Endodermal cell (in vitro differentiated cells): ENCODE results near the gene HBE1. TPM values are rescaled to one million over a fixed set of nuclear protein-coding genes. Genes with fewer than 3 reads are reported as not detected.

ENCODE experiments used
- DNase-seq: peaks from one replicate; pipeline ENCODE4 v3.0.0-alpha.2; 2017
- H3K27ac ChIP-seq: 2 replicates; pipeline ENCODE4 v1.5.1; 2013; ENCODE audit warnings: mild to moderate bottlenecking, low read depth, low read length, moderate library complexity
- H3K27me3 ChIP-seq: 2 replicates; pipeline ENCODE4 v1.6.1; 2013; ENCODE audit warnings: mild to moderate bottlenecking, low read length, moderate library complexity; ENCODE audit not compliant: insufficient read depth, control insufficient read depth, poor library complexity, severe bottlenecking
- H3K36me3 ChIP-seq: 2 replicates; pipeline ENCODE4 v1.7.0; 2013; ENCODE audit warnings: mild to moderate bottlenecking, low read length, moderate library complexity; ENCODE audit not compliant: control insufficient read depth, insufficient read depth
- H3K4me1 ChIP-seq: one replicate; pipeline ENCODE4 v1.7.0; 2013; ENCODE audit warnings: low read length; ENCODE audit not compliant: control insufficient read depth, insufficient read depth
- H3K4me3 ChIP-seq: 2 replicates; pipeline ENCODE4 v1.5.1; 2013; ENCODE audit warnings: mild to moderate bottlenecking, low read length, moderate library complexity
- H3K9ac ChIP-seq: 2 replicates; pipeline ENCODE4 v1.6.1; 2013; ENCODE audit warnings: mild to moderate bottlenecking, low read length, moderate library complexity; ENCODE audit not compliant: poor library complexity, severe bottlenecking; ENCODE audit errors: extremely low read depth
- H3K9me3 ChIP-seq: 2 replicates; pipeline ENCODE4 v1.6.1; 2013; ENCODE audit warnings: mild to moderate bottlenecking, low read length, moderate library complexity; ENCODE audit not compliant: control insufficient read depth
- H3K27ac Mint-ChIP-seq: 2 replicates; pipeline ENCODE4 v1.8.0; 2020; ENCODE audit warnings: mixed read lengths
- H3K27me3 Mint-ChIP-seq: 2 replicates; pipeline ENCODE4 v1.8.0; 2021; ENCODE audit warnings: mild to moderate bottlenecking, mixed read lengths; ENCODE audit not compliant: insufficient read depth
- H3K36me3 Mint-ChIP-seq: 2 replicates; pipeline ENCODE4 v1.8.0; 2020; ENCODE audit warnings: low read depth, mixed read lengths
- H3K4me1 Mint-ChIP-seq: 2 replicates; pipeline ENCODE4 v1.8.0; 2020; ENCODE audit warnings: mixed read lengths
- H3K4me3 Mint-ChIP-seq: 2 replicates; pipeline ENCODE4 v1.8.0; 2020; ENCODE audit warnings: mild to moderate bottlenecking, moderate library complexity, mixed read lengths
- H3K9me3 Mint-ChIP-seq: 2 replicates; pipeline ENCODE4 v1.8.0; 2020; ENCODE audit warnings: mild to moderate bottlenecking, mixed read lengths
- CTCF ChIP-seq: fragments of 200-600 bp; sonication (generic); conservative IDR thresholded peaks from 2 replicates; pipeline ENCODE4 v1.5.0; 2021; ENCODE audit warnings: antibody characterized with exemption, mild to moderate bottlenecking
- WGBS, 2 experiments: methylation state at CpG; one replicate each; pipeline versions ENCODE4 v1.1.5 to v1.1.7; 2013; ENCODE audit warnings: missing lambda C conversion rate in 2 of 2, mixed read lengths in 1 of 2; ENCODE audit not compliant: insufficient coverage in 1 of 2, insufficient read length in 1 of 2; 5-methylcytosine and 5-hydroxymethylcytosine counted together
- total RNA-seq, 2 donors: library from RNA; stranded (reverse); fragmentation: NEBNext Ultra II Directional in 1 of 2; extraction: Animal tissue kit (Norgen Biotek cat#: 25700) in 1 of 2; gene quantifications; 2 replicates in 1 of 2; 3 replicates in 1 of 2; pipeline ENCODE4 v1.2.1, GENCODE V29; 2021

HBE1 gene
- total RNA-seq, 2 donors from 2014 or later: 0.81 to 6.1 TPM

- H3K27ac Mint-ChIP-seq: no peak overlapping the region
- no peak overlapping the region for H3K4me3 ChIP-seq
- peaks cover 6% of the 10 kb centered on the region for H3K9me3 Mint-ChIP-seq
- peaks cover 3% of the 10 kb centered on the region for H3K9me3 ChIP-seq
- TF ChIP-seq CTCF: no peak
- H3K36me3 Mint-ChIP-seq: no peaks in the 10 kb centered on the region
- H3K27me3 Mint-ChIP-seq: no peaks in the 10 kb centered on the region
- no peaks in the 10 kb centered on the region for H3K4me1 ChIP-seq
- 74 to 94% methylated on average over 2 of the region's 2 CpGs for WGBS, 2 experiments
- H3K9ac ChIP-seq: no peak overlapping the region
- no peak overlapping the region for H3K27ac ChIP-seq
- no peak overlapping the region for H3K4me3 Mint-ChIP-seq
- H3K36me3 ChIP-seq: no peaks in the 10 kb centered on the region
- no peaks in the 10 kb centered on the region for H3K27me3 ChIP-seq
- no peak for DNase-seq
- H3K4me1 Mint-ChIP-seq: peaks cover 3% of the 10 kb centered on the region
Observed at GRCh38 chr11:5267033-5267563, 2.6 kb downstream of the HBE1 start.

- H3K27ac ChIP-seq: no peak overlapping the region
- peaks cover 8% of the 10 kb centered on the region for H3K9me3 Mint-ChIP-seq
- H3K36me3 ChIP-seq: no peaks in the 10 kb centered on the region
- no peak overlapping the region for H3K4me3 ChIP-seq
- H3K4me3 Mint-ChIP-seq: no peak overlapping the region
- H3K9ac ChIP-seq: no peak overlapping the region
- H3K27me3 Mint-ChIP-seq: no peaks in the 10 kb centered on the region
- H3K4me1 ChIP-seq: no peaks in the 10 kb centered on the region
- no peak for DNase-seq
- no peak overlapping the region for H3K27ac Mint-ChIP-seq
- peaks cover 6% of the 10 kb centered on the region for H3K9me3 ChIP-seq
- TF ChIP-seq CTCF: no peak
- H3K4me1 Mint-ChIP-seq: peaks cover 3% of the 10 kb centered on the region
- H3K36me3 Mint-ChIP-seq: no peaks in the 10 kb centered on the region
- H3K27me3 ChIP-seq: no peaks in the 10 kb centered on the region
Observed at GRCh38 chr11:5266609-5267008, 3.1 kb downstream of the HBE1 start.

- Mint-ChIP-seq H3K9me3 (peaks cover 15% of the 10 kb centered on the region), H3K36me3 (no peaks in the 10 kb centered on the region), H3K4me3 (no peak overlapping the region), H3K27me3 (no peaks in the 10 kb centered on the region), H3K4me1 (peaks cover 3% of the 10 kb centered on the region), H3K27ac (no peak overlapping the region)
- WGBS, 2 experiments: 89 to 100% methylated on average over 1 of the region's 2 CpGs
- no peak overlapping the region for H3K27ac ChIP-seq
- H3K36me3 ChIP-seq: no peaks in the 10 kb centered on the region
- H3K4me3 ChIP-seq: no peak overlapping the region
- TF ChIP-seq CTCF: no peak
- no peaks in the 10 kb centered on the region for H3K27me3 ChIP-seq
- no peak overlapping the region for H3K9ac ChIP-seq
- no peaks in the 10 kb centered on the region for H3K4me1 ChIP-seq
- peaks cover 6% of the 10 kb centered on the region for H3K9me3 ChIP-seq
- DNase-seq: no peak
Observed at GRCh38 chr11:5265832-5266231, 3.9 kb downstream of the HBE1 start.
